ENCODE data around the gene RTP2. TPM values are rescaled to one million over a fixed set of nuclear protein-coding genes. Genes with fewer than 3 reads are reported as not detected.

Gene RTP2
- total and polyA plus RNA-seq, 2 experiments from 2014 or later, result not detected

DNA sequence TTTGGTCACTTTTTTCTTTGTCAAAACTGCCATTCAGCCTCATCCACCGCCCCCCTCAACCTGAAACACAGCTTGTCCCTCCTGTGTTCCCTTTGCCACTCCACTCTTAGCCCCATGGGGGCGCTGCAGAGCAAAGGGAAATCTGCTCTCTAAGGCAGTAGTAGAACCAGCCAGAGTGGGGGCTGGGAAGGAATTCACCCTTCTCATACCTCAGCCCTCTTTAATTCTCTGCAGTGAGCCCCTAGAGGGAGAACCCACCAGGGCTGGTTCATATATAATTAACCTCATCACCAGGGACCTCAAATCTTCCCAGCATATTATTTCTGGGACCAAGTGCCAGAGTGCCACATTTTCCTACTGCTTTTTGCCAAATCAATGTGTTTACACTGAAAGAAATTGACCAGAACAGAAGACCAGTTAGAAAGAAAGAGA, 45.7 kb upstream of the RTP2 start:
- Histone ChIP-seq H3K27me3 (no peaks in the 10 kb centered on the region), H3K36me3 (replicated peaks; ENCODE audit: insufficient read depth, low read depth) (no peaks in the 10 kb centered on the region), H4K20me1 (ENCODE audit: insufficient read depth, poor library complexity, severe bottlenecking) (peaks cover 1% of the 10 kb centered on the region), H3K9me2 (replicated peaks; ENCODE audit: insufficient read depth) (no peaks in the 10 kb centered on the region), H3K79me2 (peaks cover 28% of the 10 kb centered on the region), H3K9me3 (ENCODE audit: low read depth) (no peaks in the 10 kb centered on the region), H3K27ac (peak overlapping the region; percentile 93), H3K4me2 (no peak overlapping the region), H3K4me3 (no peak overlapping the region), H3K4me1 (ENCODE audit: insufficient read depth) (peaks cover 40% of the 10 kb centered on the region), H2AFZ (no peak overlapping the region)
- no peak for TF ChIP-seq EZH2phosphoT487 (IDR thresholded peaks at IDR 0.05; ENCODE audit: low read depth, severe bottlenecking, unreplicated experiment)
- TF ChIP-seq EZH2 (IDR thresholded peaks at IDR 0.05; ENCODE audit: borderline replicate concordance), result no peak
- TF ChIP-seq, protein P1, sequence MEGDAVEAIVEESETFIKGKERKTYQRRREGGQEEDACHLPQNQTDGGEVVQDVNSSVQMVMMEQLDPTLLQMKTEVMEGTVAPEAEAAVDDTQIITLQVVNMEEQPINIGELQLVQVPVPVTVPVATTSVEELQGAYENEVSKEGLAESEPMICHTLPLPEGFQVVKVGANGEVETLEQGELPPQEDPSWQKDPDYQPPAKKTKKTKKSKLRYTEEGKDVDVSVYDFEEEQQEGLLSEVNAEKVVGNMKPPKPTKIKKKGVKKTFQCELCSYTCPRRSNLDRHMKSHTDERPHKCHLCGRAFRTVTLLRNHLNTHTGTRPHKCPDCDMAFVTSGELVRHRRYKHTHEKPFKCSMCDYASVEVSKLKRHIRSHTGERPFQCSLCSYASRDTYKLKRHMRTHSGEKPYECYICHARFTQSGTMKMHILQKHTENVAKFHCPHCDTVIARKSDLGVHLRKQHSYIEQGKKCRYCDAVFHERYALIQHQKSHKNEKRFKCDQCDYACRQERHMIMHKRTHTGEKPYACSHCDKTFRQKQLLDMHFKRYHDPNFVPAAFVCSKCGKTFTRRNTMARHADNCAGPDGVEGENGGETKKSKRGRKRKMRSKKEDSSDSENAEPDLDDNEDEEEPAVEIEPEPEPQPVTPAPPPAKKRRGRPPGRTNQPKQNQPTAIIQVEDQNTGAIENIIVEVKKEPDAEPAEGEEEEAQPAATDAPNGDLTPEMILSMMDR (IDR thresholded peaks at IDR 0.05; ENCODE audit: poor library complexity), result peak; percentile 97
- peak; percentile 94 for DNase-seq (ENCODE audit: low spot score)
- 6% methylated on average over 2 of the region's 2 CpGs for WGBS (ENCODE audit: low lambda C conversion rate, missing lambda C conversion rate)

DNA sequence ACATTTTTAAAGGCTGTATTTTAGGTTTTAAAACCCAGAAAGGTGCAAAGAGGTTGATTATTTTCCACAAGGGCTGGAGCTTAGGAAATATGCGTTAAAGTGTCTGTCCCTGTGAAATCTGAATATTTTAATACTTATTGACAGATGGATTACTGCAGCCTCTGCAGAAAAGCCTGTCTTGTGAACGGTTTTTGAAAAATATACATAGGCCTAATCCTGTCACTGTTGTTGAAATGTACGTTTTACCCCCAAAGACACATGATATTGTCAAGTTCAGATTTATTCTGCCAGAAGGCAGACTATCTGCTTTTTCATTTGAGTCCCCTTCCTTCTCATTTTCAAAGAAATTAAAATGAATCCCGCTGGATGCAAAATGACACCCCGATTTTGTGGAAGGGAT, 45.1 kb upstream of the RTP2 start:
- TF ChIP-seq EZH2 (IDR thresholded peaks at IDR 0.05; ENCODE audit: borderline replicate concordance), result no peak
- TF ChIP-seq, protein P1 (IDR thresholded peaks at IDR 0.05; ENCODE audit: poor library complexity), result no peak
- no peak for TF ChIP-seq EZH2phosphoT487 (IDR thresholded peaks at IDR 0.05; ENCODE audit: low read depth, severe bottlenecking, unreplicated experiment)
- Histone ChIP-seq H3K27me3 (no peaks in the 10 kb centered on the region), H3K4me2 (peak overlapping the region; percentile 68), H3K27ac (peak overlapping the region; percentile 93), H3K4me3 (no peak overlapping the region), H3K9me2 (replicated peaks; ENCODE audit: insufficient read depth) (no peaks in the 10 kb centered on the region), H3K4me1 (ENCODE audit: insufficient read depth) (peaks cover 40% of the 10 kb centered on the region), H3K79me2 (peaks cover 33% of the 10 kb centered on the region), H3K36me3 (replicated peaks; ENCODE audit: insufficient read depth, low read depth) (no peaks in the 10 kb centered on the region), H4K20me1 (ENCODE audit: insufficient read depth, poor library complexity, severe bottlenecking) (peaks cover 7% of the 10 kb centered on the region), H2AFZ (no peak overlapping the region), H3K9me3 (ENCODE audit: low read depth) (no peaks in the 10 kb centered on the region)
- no peak for DNase-seq (ENCODE audit: low spot score)
- WGBS (ENCODE audit: low lambda C conversion rate, missing lambda C conversion rate), result 49% methylated on average over 5 of the region's 5 CpGs

DNA sequence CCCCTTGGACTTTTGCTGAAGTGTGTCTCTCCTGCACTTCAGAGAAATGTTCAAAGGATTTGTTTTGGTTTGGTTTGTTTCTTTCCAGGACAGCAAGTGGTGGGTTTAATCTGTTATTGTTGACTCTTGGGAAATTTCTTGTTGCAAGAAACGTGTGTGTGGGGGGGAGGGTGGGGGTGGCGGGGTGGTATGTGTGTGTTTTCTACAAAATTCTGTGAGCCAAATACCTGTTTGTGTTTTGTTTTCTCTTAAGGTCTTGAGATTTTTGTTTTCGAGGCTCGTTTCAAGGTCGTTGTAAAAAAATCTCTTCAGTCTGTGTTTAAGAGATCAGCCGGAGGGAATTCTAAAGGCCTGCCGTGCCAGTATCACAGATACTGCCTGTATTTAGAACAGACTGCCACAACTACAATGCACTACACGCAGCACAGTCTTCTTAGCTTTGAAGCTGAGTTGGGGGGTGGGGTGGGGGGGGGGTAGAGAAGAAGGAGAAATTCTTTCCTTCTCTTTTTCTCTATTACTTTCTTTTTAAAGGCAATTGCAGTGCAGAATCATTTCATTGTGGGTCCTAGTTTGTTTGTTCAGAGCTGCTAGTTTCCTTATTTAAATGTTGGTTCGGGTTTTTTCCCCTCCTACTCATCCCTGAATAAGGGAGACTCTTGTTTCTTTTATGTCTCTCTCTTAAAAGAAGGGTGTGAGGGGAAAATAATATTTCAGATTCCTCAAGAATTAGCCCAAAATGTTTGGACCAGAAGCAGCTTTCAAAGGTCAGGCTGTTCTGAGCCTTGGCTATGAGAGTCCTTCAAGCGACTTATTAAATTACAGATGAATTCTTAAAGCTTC, 44.3 kb upstream of the RTP2 start:
- H3K4me1 ChIP-seq (ENCODE audit: insufficient read depth), result peaks cover 38% of the 10 kb centered on the region
- no peak for TF ChIP-seq EZH2phosphoT487 (IDR thresholded peaks at IDR 0.05; ENCODE audit: low read depth, severe bottlenecking, unreplicated experiment)
- TF ChIP-seq EZH2 (IDR thresholded peaks at IDR 0.05; ENCODE audit: borderline replicate concordance), result no peak
- TF ChIP-seq, protein P1 (IDR thresholded peaks at IDR 0.05; ENCODE audit: poor library complexity), result no peak
- WGBS (ENCODE audit: low lambda C conversion rate, missing lambda C conversion rate), result 17% methylated on average over 10 of the region's 10 CpGs
- H3K27me3 ChIP-seq, result no peaks in the 10 kb centered on the region
- no peak overlapping the region for H2AFZ ChIP-seq
- peaks cover 39% of the 10 kb centered on the region for H3K79me2 ChIP-seq
- H3K4me3 ChIP-seq, result peak overlapping the region; percentile 20
- H3K9me2 ChIP-seq (replicated peaks; ENCODE audit: insufficient read depth), result no peaks in the 10 kb centered on the region
- no peaks in the 10 kb centered on the region for H3K9me3 ChIP-seq (ENCODE audit: low read depth)
- H3K36me3 ChIP-seq (replicated peaks; ENCODE audit: insufficient read depth, low read depth), result no peaks in the 10 kb centered on the region
- peak; percentile 64 for DNase-seq (ENCODE audit: low spot score)
- peaks cover 13% of the 10 kb centered on the region for H4K20me1 ChIP-seq (ENCODE audit: insufficient read depth, poor library complexity, severe bottlenecking)
- peak overlapping the region; percentile 93 for H3K27ac ChIP-seq
- peak overlapping the region; percentile 68 for H3K4me2 ChIP-seq

Data from hepatocyte (in vitro differentiated cells).